22Rv1 (cell line): ENCODE data around the gene ZNF750.

ENCODE experiments used
- ZFX ChIP-seq: fragments of 450-650 bp; IDR thresholded peaks from 2 replicates; pipeline ENCODE4 v1.6.1; 2017; ENCODE audit warnings: antibody characterized with exemption, borderline replicate concordance
- TF ChIP-seq, protein P1 (sequence below): fragments of 450-650 bp; IDR thresholded peaks from 2 replicates; pipeline ENCODE4 v1.5.1; 2017; ENCODE audit warnings: mild to moderate bottlenecking

DNA sequence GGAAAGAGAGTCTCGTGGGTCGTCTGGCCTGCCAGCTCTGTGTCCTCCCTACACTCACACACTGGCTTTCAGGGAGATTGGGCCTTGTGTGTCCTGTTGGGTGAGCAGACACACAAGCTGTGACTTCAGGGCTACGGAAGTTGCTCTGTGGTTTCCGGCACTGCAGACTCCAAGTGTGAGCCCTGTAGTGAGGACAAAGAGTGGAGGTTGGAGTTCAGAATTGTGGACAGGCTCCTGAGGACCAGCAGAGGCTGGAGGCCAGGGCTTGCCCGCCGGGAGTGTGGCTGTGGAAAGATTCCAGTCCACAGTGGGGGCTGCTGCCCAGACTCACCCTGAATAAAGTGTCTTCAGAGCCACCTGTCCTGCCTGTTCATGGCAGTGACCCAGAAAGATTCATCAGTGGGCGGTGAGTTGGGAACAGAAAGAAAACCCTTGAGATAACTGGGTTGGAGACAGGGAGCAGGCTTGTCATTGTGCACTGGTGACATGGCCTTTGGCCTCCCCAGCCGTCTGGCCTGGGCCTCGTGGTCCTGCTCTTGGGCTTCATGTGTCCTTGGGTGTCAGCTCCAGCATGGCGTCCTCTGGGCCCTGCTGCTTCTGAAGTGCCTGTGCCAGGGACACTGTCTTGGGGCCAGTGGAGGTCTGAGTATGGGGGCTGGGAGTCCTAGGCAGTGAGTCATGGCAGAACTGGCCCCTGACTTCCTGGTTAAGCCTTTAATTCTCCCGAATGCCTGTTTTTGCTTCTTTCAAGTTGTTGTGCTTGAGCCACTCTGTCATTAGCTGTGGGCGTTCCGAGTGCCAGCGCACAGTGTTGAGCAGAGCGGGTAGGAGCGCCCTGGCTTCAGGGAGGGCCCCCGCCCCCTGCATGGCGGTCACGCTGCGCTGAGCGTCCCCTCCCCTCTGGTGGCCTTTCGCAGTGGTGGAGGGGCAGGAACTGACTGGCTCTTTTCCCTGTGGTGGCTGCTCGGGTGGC lies 19.9 kb upstream of the ZNF750 start:
- TF ChIP-seq, protein P1, sequence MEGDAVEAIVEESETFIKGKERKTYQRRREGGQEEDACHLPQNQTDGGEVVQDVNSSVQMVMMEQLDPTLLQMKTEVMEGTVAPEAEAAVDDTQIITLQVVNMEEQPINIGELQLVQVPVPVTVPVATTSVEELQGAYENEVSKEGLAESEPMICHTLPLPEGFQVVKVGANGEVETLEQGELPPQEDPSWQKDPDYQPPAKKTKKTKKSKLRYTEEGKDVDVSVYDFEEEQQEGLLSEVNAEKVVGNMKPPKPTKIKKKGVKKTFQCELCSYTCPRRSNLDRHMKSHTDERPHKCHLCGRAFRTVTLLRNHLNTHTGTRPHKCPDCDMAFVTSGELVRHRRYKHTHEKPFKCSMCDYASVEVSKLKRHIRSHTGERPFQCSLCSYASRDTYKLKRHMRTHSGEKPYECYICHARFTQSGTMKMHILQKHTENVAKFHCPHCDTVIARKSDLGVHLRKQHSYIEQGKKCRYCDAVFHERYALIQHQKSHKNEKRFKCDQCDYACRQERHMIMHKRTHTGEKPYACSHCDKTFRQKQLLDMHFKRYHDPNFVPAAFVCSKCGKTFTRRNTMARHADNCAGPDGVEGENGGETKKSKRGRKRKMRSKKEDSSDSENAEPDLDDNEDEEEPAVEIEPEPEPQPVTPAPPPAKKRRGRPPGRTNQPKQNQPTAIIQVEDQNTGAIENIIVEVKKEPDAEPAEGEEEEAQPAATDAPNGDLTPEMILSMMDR = no peak
- no peak for TF ChIP-seq ZFX
